IgD-negative memory B cell (primary cell): Measurements from ENCODE around the gene VRTN. TPM values are rescaled to one million over a fixed set of nuclear protein-coding genes. Genes with fewer than 3 reads are reported as not detected.

ENCODE experiments used
- H3K27ac Mint-ChIP-seq, 3 donors: one replicate each; pipeline ENCODE4 v1.8.0; 2020 to 2022; ENCODE audit warnings: mild to moderate bottlenecking in 3 of 3, mixed read lengths in 3 of 3, moderate library complexity in 1 of 3
- H3K27me3 Mint-ChIP-seq: one replicate; pipeline ENCODE4 v1.8.0; 2021; ENCODE audit warnings: mixed read lengths
- H3K36me3 Mint-ChIP-seq: one replicate; pipeline ENCODE4 v1.8.0; 2020; ENCODE audit warnings: mild to moderate bottlenecking, mixed read lengths
- H3K4me1 Mint-ChIP-seq, 3 donors: one replicate each; pipeline ENCODE4 v1.8.0; 2020 to 2022; ENCODE audit warnings: mixed read lengths in 3 of 3, mild to moderate bottlenecking in 1 of 3
- H3K4me3 Mint-ChIP-seq, 4 donors: one replicate each; pipeline ENCODE4 v1.8.0; 2020 to 2022; ENCODE audit warnings: mild to moderate bottlenecking in 4 of 4, mixed read lengths in 4 of 4, moderate library complexity in 3 of 4
- H3K9me3 Mint-ChIP-seq, 3 donors: one replicate each; pipeline ENCODE4 v1.8.0; 2020 to 2021; ENCODE audit warnings: mixed read lengths in 3 of 3, mild to moderate bottlenecking in 1 of 3
- polyA plus RNA-seq: library from polyadenylated mRNA; unstranded; fragments of 300-500 nt; fragmentation: Illumina TruSeq; gene quantifications from one replicate; pipeline ENCODE4 v1.2.3, GENCODE V29; 2021

The VRTN gene
- polyA plus RNA-seq, 1 donor from 2014 or later = not detected

DNA sequence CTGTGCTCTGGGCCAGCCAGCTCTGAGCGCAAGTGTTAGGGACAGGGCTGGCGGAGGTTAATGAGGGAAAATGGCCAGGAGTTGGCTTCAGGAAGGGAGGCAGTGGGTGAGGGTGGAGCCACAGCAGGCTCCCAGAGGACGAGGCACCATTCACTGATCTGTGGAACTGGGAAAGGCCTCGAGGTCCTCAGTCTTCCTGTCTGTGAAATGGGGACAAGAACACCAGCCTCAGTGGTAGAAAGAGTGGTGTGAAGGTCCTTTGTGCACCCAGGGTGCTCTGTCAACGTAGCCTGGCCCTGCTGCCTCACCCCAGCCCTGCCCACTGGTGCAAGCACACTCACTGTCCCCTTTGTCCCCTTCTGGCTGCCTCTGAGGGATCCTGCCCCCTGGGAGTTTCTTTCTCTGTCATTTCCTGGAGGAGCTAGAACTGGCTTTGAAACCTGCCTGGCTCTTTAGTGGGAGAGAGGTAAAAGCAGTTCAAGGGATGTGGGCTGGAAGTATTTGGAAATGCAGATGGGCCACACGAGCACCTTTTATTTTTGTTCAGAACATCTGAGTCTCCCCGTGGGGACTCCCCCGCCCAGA is 52.7 kb downstream of the VRTN start:
- no peaks in the 10 kb centered on the region for H3K36me3 Mint-ChIP-seq
- no peaks in the 10 kb centered on the region for H3K9me3 Mint-ChIP-seq
- H3K4me3 Mint-ChIP-seq = peak overlapping the region; percentile 87 to 99 (median 96)
- peaks cover 31 to 37% (median 35%) of the 10 kb centered on the region in 3 donors for H3K4me1 Mint-ChIP-seq
- H3K27me3 Mint-ChIP-seq = no peaks in the 10 kb centered on the region
- H3K27ac Mint-ChIP-seq = peak overlapping the region; percentile 93 to 100 (median 96)

DNA sequence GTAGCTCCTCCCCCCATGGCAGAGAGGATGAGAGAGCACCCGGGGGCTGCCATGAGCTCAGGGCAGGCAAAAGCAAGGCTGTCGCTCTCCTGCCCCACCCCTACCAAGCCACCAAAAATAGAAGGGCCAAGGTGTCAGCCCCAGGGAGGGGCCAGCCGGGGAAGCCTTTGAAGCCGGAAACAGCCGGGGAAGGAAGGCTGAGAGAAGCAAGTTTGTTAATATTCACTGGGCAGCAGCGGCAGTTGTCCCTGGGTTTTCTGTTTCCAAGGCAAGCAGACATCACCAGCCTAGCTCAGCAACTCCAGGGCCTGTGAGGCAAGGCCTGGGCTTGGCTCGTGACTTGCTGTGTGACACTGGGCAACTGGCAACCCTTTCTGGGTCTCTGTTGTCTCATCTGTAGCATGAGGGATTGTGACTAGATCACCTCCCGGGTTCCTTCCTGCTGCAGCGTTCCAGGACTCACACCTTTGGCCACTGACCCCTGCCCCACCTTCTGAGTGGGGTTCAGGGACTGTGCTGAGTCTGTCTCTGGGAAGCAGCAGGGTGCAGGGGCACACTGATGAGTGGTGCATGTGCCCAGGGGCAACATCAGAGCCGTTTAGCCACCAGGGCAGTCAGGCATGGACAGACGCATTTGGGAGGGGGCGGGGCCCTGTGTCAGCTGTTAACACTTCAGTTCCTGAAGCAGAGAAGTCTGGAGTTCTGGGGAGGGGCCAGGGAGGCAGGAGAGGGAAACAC is 53.4 kb downstream of the VRTN start:
- Mint-ChIP-seq H3K36me3 (no peaks in the 10 kb centered on the region), H3K4me1 (peaks cover 31 to 37% (median 35%) of the 10 kb centered on the region in 3 donors), H3K9me3 (no peaks in the 10 kb centered on the region), H3K27ac (peak overlapping the region; percentile 93 to 100 (median 96)), H3K4me3 (peak overlapping the region; percentile 87 to 99 (median 96)), H3K27me3 (no peaks in the 10 kb centered on the region)

DNA sequence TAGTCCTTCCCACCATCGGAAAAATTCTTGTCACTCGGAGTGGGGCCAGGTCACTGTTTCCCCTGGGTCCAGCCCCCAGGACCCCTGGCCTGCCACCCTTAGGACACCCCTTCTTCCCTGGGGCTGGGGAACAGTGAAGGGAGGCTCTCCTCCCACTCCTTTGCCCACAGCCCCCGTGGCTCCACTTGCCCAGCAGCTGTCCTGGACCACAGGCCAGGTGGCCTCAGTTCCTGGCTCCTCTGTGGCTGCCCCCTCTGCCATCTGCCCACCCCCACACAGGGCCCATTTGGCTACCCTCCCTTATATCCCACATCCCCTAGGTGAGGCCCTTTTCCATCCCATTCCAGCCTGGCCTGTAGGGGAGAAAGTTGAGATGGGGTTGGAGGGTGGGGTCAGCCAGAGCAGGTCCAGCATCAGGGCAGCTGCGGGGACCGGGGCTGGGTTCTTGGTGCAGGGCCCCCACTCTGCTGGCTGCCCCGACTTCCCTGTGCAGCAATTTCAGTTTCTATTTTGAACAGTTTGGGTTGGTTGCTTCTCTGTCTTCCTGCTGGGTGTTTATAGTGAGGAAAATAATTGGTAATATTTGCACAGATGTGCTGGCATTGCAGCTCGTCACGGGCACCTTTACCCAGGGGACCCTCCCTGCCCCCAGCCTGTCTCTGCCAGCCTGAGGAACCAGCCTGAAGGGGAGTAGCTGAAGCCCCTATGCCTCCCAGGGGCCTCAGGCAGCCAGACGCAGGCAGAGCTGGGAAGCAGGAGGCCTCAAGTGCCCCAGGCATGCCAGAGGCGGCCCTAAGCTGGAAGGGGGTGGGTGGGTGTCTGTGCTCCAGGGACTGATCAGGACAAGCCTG is 54.4 kb downstream of the VRTN start:
- peak overlapping the region; percentile 87 to 99 (median 96) for H3K4me3 Mint-ChIP-seq
- no peaks in the 10 kb centered on the region for H3K36me3 Mint-ChIP-seq
- no peaks in the 10 kb centered on the region for H3K9me3 Mint-ChIP-seq
- peaks cover 31 to 38% (median 35%) of the 10 kb centered on the region in 3 donors for H3K4me1 Mint-ChIP-seq
- H3K27ac Mint-ChIP-seq = peak overlapping the region; percentile 93 to 100 (median 96)
- H3K27me3 Mint-ChIP-seq = no peaks in the 10 kb centered on the region

DNA sequence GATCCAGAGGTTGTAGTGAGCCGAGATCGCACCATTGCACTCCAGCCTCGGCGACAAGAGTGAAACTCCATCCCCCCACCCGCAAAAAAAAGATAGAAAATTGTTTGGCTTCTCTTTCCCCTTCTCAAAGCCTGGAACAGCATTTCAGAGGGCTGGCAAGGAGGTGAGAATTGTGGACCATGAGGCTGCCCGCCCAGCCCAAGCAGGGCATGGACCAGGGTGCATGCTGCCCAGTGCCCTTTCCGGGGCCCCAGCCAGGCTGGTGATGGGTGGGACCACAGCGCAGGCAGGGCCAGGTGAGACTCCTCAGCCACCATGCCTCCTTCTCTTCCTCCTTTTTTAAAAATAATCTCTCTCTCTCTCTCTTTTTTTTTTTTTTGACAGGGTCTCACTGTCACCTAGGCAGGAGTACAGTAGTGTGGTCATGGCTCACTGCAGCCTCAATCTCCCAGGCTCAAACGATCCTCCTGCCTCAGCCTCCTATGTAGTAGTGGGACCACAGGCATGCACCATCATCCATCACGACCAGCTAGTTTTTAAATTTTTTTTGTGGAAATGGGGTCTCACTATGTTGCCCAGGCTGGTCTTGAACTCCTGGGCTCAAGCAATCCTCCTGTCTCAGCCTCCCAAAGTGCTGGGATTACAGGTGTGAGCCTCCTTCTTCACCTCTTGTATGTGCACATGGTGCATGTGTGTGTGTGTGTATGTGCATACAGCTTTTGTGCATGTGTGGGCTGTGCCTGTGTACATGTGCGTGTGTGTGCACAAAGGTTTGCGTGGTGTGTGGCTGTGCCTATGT is 55.5 kb downstream of the VRTN start:
- peaks cover 31 to 42% (median 38%) of the 10 kb centered on the region in 3 donors for H3K4me1 Mint-ChIP-seq
- no peaks in the 10 kb centered on the region for H3K9me3 Mint-ChIP-seq
- H3K36me3 Mint-ChIP-seq = no peaks in the 10 kb centered on the region
- H3K27me3 Mint-ChIP-seq = no peaks in the 10 kb centered on the region
- H3K4me3 Mint-ChIP-seq = peak overlapping the region in 2 of 4 donors; percentile 3 to 94
- H3K27ac Mint-ChIP-seq = peak overlapping the region in 2 of 3 donors; percentile 93 to 95

DNA sequence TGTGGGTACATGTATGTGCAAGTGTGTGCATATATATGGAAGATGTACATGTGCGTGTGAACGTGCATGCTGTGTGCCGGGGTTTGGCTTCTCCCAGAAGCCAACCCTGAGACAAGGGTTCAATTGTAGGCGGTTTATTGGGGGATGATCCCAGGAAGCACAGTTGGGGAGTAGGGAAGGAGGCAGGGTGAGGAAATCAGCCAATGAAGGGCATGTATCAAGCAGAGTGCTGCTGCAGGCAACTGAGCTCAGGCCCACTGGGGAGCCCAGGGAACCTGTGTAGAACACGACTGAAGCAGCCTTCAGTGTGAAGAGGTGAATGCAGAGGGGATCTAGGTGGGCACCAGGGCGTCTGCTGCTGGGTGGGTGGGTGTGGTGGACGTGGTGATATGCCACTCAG is 56.2 kb downstream of the VRTN start:
- Mint-ChIP-seq H3K27ac (peak overlapping the region in 2 of 3 donors; percentile 22 to 79), H3K9me3 (no peaks in the 10 kb centered on the region), H3K4me1 (peaks cover 27 to 42% (median 35%) of the 10 kb centered on the region in 3 donors), H3K4me3 (peak overlapping the region in 3 of 4 donors; percentile 3 to 77 (median 22)), H3K36me3 (no peaks in the 10 kb centered on the region), H3K27me3 (no peaks in the 10 kb centered on the region)

DNA sequence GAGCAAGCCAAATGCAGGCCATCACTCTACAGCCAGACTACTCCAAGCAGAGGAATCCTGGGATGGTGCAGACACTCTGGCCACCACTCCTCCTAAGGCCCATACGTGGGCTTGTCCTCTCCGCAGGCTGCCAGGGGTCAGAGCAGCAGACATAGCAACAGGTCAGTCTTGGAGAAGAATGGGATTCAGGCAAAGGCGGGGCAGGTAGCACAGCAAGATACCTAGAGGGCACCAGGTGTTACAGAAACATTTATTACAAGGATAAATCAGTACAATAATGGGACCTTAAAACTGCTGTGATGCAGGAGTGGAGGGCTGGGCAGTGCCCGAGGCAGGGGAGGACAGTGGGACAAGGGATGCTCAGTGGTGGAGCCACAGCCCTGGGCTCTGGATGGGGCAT is 57.4 kb downstream of the VRTN start:
- no peaks in the 10 kb centered on the region for H3K9me3 Mint-ChIP-seq
- H3K27me3 Mint-ChIP-seq = peaks cover 2% of the 10 kb centered on the region
- peak overlapping the region in 1 of 3 donors; percentile 1 for H3K27ac Mint-ChIP-seq
- peaks cover 18 to 33% (median 29%) of the 10 kb centered on the region in 3 donors for H3K4me1 Mint-ChIP-seq
- H3K4me3 Mint-ChIP-seq = peak overlapping the region in 2 of 4 donors; percentile 5 to 33
- no peaks in the 10 kb centered on the region for H3K36me3 Mint-ChIP-seq

DNA sequence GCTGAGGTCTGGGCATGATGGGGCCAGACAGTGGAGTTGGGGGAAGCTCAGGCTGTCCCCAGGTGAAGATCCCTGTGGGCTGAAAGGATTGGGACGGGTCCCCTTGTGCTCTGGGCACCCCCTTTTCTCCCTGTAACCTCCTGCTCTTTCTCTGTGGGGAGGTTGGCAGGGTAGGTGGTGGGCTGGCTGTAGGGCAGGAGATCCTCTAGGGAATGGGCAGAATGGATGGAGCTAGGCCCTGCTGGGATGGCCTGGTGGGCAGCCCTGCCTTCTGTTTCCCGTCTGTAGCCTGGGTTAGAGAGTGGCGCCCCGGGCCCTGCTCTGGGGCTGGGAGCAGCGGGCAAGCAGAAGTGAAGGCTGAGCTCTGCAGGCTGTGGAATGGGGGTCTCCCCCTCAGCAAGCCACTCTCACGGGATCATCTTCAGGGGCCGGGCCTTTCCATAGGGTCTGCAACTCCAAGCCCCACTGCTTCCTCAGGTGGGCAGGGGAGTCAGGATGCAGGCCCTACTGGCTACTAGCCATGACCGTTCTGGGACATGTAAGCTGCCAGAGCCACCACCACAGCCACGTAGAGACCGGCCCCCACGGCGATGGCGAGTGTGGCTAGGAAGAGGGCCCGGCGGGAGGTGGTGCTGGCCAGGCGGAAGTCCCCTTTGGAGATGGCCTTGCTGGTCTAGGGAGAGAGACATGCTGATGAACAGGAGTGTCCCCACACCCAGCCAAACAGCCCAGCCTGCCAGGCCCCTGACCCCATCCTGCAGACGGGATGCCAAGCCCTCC is 58.9 kb downstream of the VRTN start:
- Mint-ChIP-seq H3K4me1 (peaks cover 6 to 20% (median 16%) of the 10 kb centered on the region in 3 donors), H3K27me3 (peaks cover 4% of the 10 kb centered on the region), H3K27ac (no peak overlapping the region), H3K4me3 (no peak overlapping the region), H3K36me3 (no peaks in the 10 kb centered on the region), H3K9me3 (no peaks in the 10 kb centered on the region)

DNA sequence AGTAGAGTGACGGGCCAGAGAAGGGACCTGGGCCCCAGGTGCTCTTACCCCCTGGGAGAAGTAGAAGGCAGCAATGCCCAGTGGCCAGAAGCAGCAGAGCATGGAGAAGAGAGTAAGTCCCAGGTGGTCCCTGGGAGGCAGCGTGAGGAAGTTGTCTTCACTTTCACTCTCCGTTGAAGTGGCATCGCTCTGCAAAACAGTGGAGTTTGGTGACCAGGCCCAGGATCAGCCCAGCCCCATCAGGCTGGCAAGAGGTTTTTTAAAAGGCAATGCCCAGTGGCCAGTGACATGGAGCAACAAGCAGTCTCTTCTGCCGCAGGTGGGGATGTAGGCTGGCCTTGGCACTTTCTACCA is 59.5 kb downstream of the VRTN start:
- Mint-ChIP-seq H3K27ac (no peak overlapping the region), H3K27me3 (peaks cover 4% of the 10 kb centered on the region), H3K4me1 (peaks cover 3 to 18% (median 14%) of the 10 kb centered on the region in 3 donors), H3K4me3 (no peak overlapping the region), H3K36me3 (no peaks in the 10 kb centered on the region), H3K9me3 (no peaks in the 10 kb centered on the region)

DNA sequence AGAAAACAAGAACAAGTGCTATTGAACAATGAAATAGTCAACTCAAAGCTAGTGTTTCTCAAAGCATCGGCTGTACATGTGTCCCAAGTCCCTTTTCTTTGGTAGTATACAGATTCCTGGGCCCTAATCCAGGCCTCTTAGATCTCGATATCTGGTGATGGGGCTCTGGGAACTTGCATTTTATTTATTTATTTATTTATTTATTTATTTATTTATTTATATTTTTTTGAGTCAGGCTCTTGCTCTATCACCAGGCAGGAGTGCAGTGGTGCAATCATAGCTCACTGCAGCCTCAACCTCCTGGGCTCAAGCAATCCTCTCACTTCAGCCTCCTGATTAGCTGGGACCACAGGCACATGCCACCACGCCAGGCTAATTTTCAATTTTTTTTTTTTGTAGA is 60.6 kb downstream of the VRTN start:
- Mint-ChIP-seq H3K9me3 (no peaks in the 10 kb centered on the region), H3K36me3 (no peaks in the 10 kb centered on the region), H3K27ac (no peak overlapping the region), H3K27me3 (peaks cover 6% of the 10 kb centered on the region), H3K4me3 (no peak overlapping the region), H3K4me1 (peaks cover 0 to 10% (median 6%) of the 10 kb centered on the region in 3 donors)

DNA sequence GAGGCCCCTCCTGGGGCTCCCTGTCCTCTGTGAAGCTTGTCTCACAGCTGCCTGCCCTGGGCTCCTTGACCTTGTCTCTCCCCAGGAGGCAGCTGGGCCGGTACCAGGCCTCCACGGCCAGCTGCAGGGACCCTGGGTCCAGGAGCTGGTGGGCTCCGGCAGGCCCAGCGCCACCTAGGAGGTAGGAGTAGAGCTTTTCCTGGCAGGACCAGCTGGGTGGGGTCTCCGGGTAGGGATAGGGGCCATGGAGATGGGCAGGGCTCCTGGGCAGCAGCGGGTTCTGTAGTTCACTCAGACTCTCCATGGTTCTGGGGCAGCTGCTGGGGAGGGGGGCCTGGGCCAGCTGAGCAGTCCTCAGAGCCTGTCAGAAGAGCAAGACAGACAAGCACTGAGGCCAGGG is 61.2 kb downstream of the VRTN start:
- no peaks in the 10 kb centered on the region for H3K36me3 Mint-ChIP-seq
- H3K4me1 Mint-ChIP-seq = peaks cover 0 to 5% (median 4%) of the 10 kb centered on the region in 3 donors
- no peak overlapping the region for H3K27ac Mint-ChIP-seq
- no peaks in the 10 kb centered on the region for H3K9me3 Mint-ChIP-seq
- H3K27me3 Mint-ChIP-seq = peaks cover 6% of the 10 kb centered on the region
- peak overlapping the region in 1 of 4 donors; percentile 51 for H3K4me3 Mint-ChIP-seq

Other genes starting within 250 kb of the VRTN start
- gene VSX2, start 109.0 kb upstream of the VRTN start, polyA plus RNA-seq = not detected
- gene ABCD4, start 45.5 kb upstream of the VRTN start, polyA plus RNA-seq = 23.3 TPM
- gene SYNDIG1L, start 77.7 kb downstream of the VRTN start, polyA plus RNA-seq = not detected
- 148 TPM for gene NPC2, start 144.8 kb downstream of the VRTN start, polyA plus RNA-seq
- gene ISCA2, start 145.3 kb downstream of the VRTN start, polyA plus RNA-seq = 71.8 TPM